SK-N-SH (cell line): Measurements from ENCODE around the gene WHRN. TPM values are rescaled to one million over a fixed set of nuclear protein-coding genes. Genes with fewer than 3 reads are reported as not detected.

ENCODE experiments used
- CTCF ChIA-PET: fragments of 300-600, 350-600 bp; formaldehyde crosslinking; extraction: SDS; loops from one replicate; lab custom pipeline; 2021; lab: Yijun Ruan, JAX
- POLR2A ChIA-PET: fragments of 350-600 bp; sonication (Branson Sonifier 250); formaldehyde crosslinking; extraction: SDS; loops from one replicate; lab custom pipeline; 2020; ENCODE audit warnings: antibody characterized with exemption, inconsistent platforms; lab: Yijun Ruan, JAX
- DNase-seq: peaks from one replicate; pipeline ENCODE4 v3.0.0; 2012
- H2AFZ ChIP-seq: fragments of 200-600 bp; sonication (generic); 2 replicates; pipeline ENCODE4 v1.8.1; 2016; ENCODE audit warnings: antibody characterized with exemption, mild to moderate bottlenecking, low read depth
- H3F3A ChIP-seq: fragments of 200-600 bp; sonication (generic); replicated peaks from 2 replicates; pipeline ENCODE3; 2016; ENCODE audit warnings: antibody characterized with exemption, mild to moderate bottlenecking; ENCODE audit not compliant: insufficient read depth
- H3K27ac ChIP-seq, 2 experiments: fragments of 200-500 bp in 1 of 2; fragments of 200-600 bp in 1 of 2; sonication (Bioruptor generic) in 1 of 2; sonication (generic), shearing (Covaris generic) in 1 of 2; 2 replicates each; pipeline versions ENCODE4 v1.5.1 to v1.6.1; 2014 to 2016; ENCODE audit warnings: low read depth in 2 of 2, inconsistent platforms in 1 of 2, low read length in 1 of 2, mild to moderate bottlenecking in 1 of 2, mixed read lengths in 1 of 2
- H3K27me3 ChIP-seq: fragments of 200-600 bp; sonication (generic), shearing (Covaris generic); 2 replicates; pipeline ENCODE4 v1.6.1; 2016; ENCODE audit warnings: mixed run types; ENCODE audit not compliant: insufficient read depth
- H3K36me3 ChIP-seq, 2 experiments: fragments of 200-500 bp in 1 of 2; fragments of 200-600 bp in 1 of 2; sonication (Bioruptor generic) in 1 of 2; sonication (generic) in 1 of 2; replicated peaks in 1 of 2; 2 replicates each; pipeline versions ENCODE3 to v1.5.1; 2014 to 2016; ENCODE audit warnings: low read length in 1 of 2, mild to moderate bottlenecking in 1 of 2; ENCODE audit not compliant: insufficient read depth in 2 of 2, control insufficient read depth in 1 of 2
- H3K4me1 ChIP-seq, 2 experiments: fragments of 200-500 bp in 1 of 2; fragments of 200-600 bp in 1 of 2; sonication (Bioruptor generic) in 1 of 2; sonication (generic), shearing (Covaris generic) in 1 of 2; 2 replicates each; pipeline versions ENCODE4 v1.5.1 to v1.6.1; 2014 to 2016; ENCODE audit warnings: low read depth in 1 of 2, low read length in 1 of 2, mixed run types in 1 of 2; ENCODE audit not compliant: insufficient read depth in 2 of 2, control insufficient read depth in 1 of 2
- H3K4me2 ChIP-seq: fragments of 200-600 bp; sonication (generic), shearing (Covaris generic); 2 replicates; pipeline ENCODE4 v1.6.1; 2017; ENCODE audit warnings: mixed run types
- H3K4me3 ChIP-seq, 2 experiments: fragments of 200-500 bp in 1 of 2; fragments of 200-600 bp in 1 of 2; sonication (Bioruptor generic) in 1 of 2; sonication (generic), shearing (Covaris generic) in 1 of 2; 2 replicates each; pipeline versions ENCODE4 v1.5.1 to v1.8.1; 2014 to 2016; ENCODE audit warnings: low read depth in 2 of 2, inconsistent platforms in 1 of 2, low read length in 1 of 2, mild to moderate bottlenecking in 1 of 2, mixed read lengths in 1 of 2, moderate library complexity in 1 of 2
- H3K79me2 ChIP-seq: fragments of 200-600 bp; sonication (generic); 2 replicates; pipeline ENCODE4 v1.8.1; 2017; ENCODE audit warnings: mild to moderate bottlenecking; ENCODE audit not compliant: insufficient read depth
- H3K9ac ChIP-seq: fragments of 200-600 bp; sonication (generic); 2 replicates; pipeline ENCODE4 v1.6.1; 2017; ENCODE audit warnings: mixed run types
- H3K9me2 ChIP-seq: fragments of 200-600 bp; sonication (generic); 2 replicates; pipeline ENCODE4 v1.6.1; 2017; ENCODE audit warnings: mixed run types
- H3K9me3 ChIP-seq: fragments of 200-600 bp; sonication (generic); 2 replicates; pipeline ENCODE4 v1.6.1; 2017; ENCODE audit warnings: mixed run types, mild to moderate bottlenecking, moderate library complexity
- H4K20me1 ChIP-seq: fragments of 200-600 bp; sonication (generic); 2 replicates; pipeline ENCODE4 v1.6.1; 2017; ENCODE audit warnings: mild to moderate bottlenecking, mixed run types; ENCODE audit not compliant: insufficient read depth
- ELF1 ChIP-seq: IDR thresholded peaks from 2 replicates; pipeline ENCODE4 v1.4.0; 2012
- EP300 ChIP-seq, 2 experiments: IDR thresholded peaks; 2 replicates each; pipeline versions ENCODE4 v1.4.0 to v1.6.1; 2012; ENCODE audit warnings: borderline replicate concordance in 1 of 2, low read depth in 1 of 2, low read length in 1 of 2
- EZH2phosphoT487 ChIP-seq: fragments of 200-600 bp; sonication (generic); IDR thresholded peaks from 2 replicates; pipeline ENCODE4 v1.6.1; 2017; ENCODE audit warnings: low read depth, mixed run types, mild to moderate bottlenecking, antibody characterized with exemption, moderate library complexity, borderline replicate concordance
- FOSL2 ChIP-seq: IDR thresholded peaks from 2 replicates; pipeline ENCODE4 v1.4.0; 2012; ENCODE audit warnings: low read depth, mild to moderate bottlenecking, moderate library complexity, borderline replicate concordance
- GABPA ChIP-seq: IDR thresholded peaks from 2 replicates; pipeline ENCODE4 v1.4.0; 2012; ENCODE audit warnings: low read depth, mild to moderate bottlenecking
- GATA2 ChIP-seq: sonication (generic); formaldehyde crosslinking; IDR thresholded peaks from 2 replicates; pipeline ENCODE4 v1.5.0; 2020; ENCODE audit warnings: mild to moderate bottlenecking, missing genetic modification reagents
- JUND ChIP-seq: IDR thresholded peaks from 2 replicates; pipeline ENCODE4 v1.4.0; 2012
- MXI1 ChIP-seq: IDR thresholded peaks from 2 replicates; pipeline ENCODE4 v1.6.1; 2012; ENCODE audit warnings: mild to moderate bottlenecking, low read depth, low read length, improper control_type of control experiment
- NFIC ChIP-seq: IDR thresholded peaks from 2 replicates; pipeline ENCODE4 v1.4.0; 2012; ENCODE audit warnings: borderline replicate concordance
- PBX3 ChIP-seq: IDR thresholded peaks from 2 replicates; pipeline ENCODE4; 2012
- POLR2AphosphoS5 ChIP-seq: IDR thresholded peaks from 2 replicates; pipeline ENCODE4 v1.6.1; 2012; ENCODE audit warnings: low read depth, low read length
- RAD21 ChIP-seq: IDR thresholded peaks from 2 replicates; pipeline ENCODE4 v1.6.1; 2012; ENCODE audit warnings: mild to moderate bottlenecking, low read length
- RCOR1 ChIP-seq: fragments of 150-350 bp; IDR thresholded peaks from 2 replicates; pipeline ENCODE4 v1.6.1; 2017; ENCODE audit warnings: antibody characterized with exemption, low read length
- REST ChIP-seq: IDR thresholded peaks from 2 replicates; pipeline ENCODE4 v1.6.1; 2012; ENCODE audit warnings: mild to moderate bottlenecking, low read depth, low read length, moderate library complexity
- RFX5 ChIP-seq: IDR thresholded peaks from 2 replicates; pipeline ENCODE4 v1.6.1; 2012; ENCODE audit warnings: mild to moderate bottlenecking, improper control_type of control experiment, low read length
- RXRA ChIP-seq: IDR thresholded peaks from 2 replicates; pipeline ENCODE4 v1.4.0; 2012; ENCODE audit warnings: low read depth, mild to moderate bottlenecking, borderline replicate concordance
- SIN3A ChIP-seq: IDR thresholded peaks from 2 replicates; pipeline ENCODE4 v1.6.1; 2012; ENCODE audit warnings: low read depth, mild to moderate bottlenecking, low read length, moderate library complexity, borderline replicate concordance
- SMC3 ChIP-seq: IDR thresholded peaks from 2 replicates; pipeline ENCODE4 v1.6.1; 2012; ENCODE audit warnings: low read depth, low read length, improper control_type of control experiment
- TAF1 ChIP-seq: IDR thresholded peaks from 2 replicates; pipeline ENCODE4 v1.6.1; 2012; ENCODE audit warnings: low read depth, mild to moderate bottlenecking, low read length, moderate library complexity, borderline replicate concordance
- TCF12 ChIP-seq: IDR thresholded peaks from 2 replicates; pipeline ENCODE4 v1.4.0; 2012
- TEAD4 ChIP-seq: IDR thresholded peaks from 2 replicates; pipeline ENCODE4 v1.4.0; 2012; ENCODE audit warnings: mild to moderate bottlenecking, borderline replicate concordance; ENCODE audit not compliant: insufficient read depth
- YY1 ChIP-seq: IDR thresholded peaks from 2 replicates; pipeline ENCODE4 v1.4.0; 2012; ENCODE audit warnings: low read depth, mild to moderate bottlenecking
- WGBS: methylation state at CpG from one replicate; pipeline ENCODE4 v1.1.6; 2017; ENCODE audit warnings: low lambda C conversion rate; 5-methylcytosine and 5-hydroxymethylcytosine counted together
- polyA plus RNA-seq, 3 experiments: library from polyadenylated mRNA; depleted of rRNA; stranded (reverse); fragments of >200 nt; gene quantifications; 2 replicates each; pipeline ENCODE4 v1.2.3, GENCODE V29; 2012

Gene WHRN
- polyA plus RNA-seq, 1 of the 3 experiments (the other 2 are of a cell fraction): 4.6 TPM

GRCh38 chr9:114370968-114371320 lies 134.3 kb downstream of the WHRN start:
- POLR2A ChIA-PET: no interaction called here

GRCh38 chr9:114370251-114370967 lies 134.9 kb downstream of the WHRN start:
- peaks cover 5 to 18% of the 10 kb centered on the region in 2 experiments; a peak in 2 of 4 replicates for H3K4me1 ChIP-seq
- H3K9me2 ChIP-seq: no peaks in the 10 kb centered on the region
- no peaks in the 10 kb centered on the region for H3K79me2 ChIP-seq
- no peak overlapping the region for H3K9ac ChIP-seq
- no peaks in the 10 kb centered on the region for H4K20me1 ChIP-seq
- no peak overlapping the region for H3K4me2 ChIP-seq
- H3K4me3 ChIP-seq: no peak overlapping the region
- CTCF ChIA-PET: interaction anchor here (0.8 kb wide), 1 partner anchor 79 kb away, joined by 3 read pairs; no protein-coding TSS in a partner anchor
- H2AFZ ChIP-seq: no peak overlapping the region
- WGBS: 95% methylated on average over 5 of the region's 6 CpGs
- TF ChIP-seq PBX3: no peak
- TF ChIP-seq RFX5: no peak
- TF ChIP-seq YY1: no peak
- TF ChIP-seq TCF12: no peak
- TF ChIP-seq POLR2AphosphoS5: no peak
- TF ChIP-seq FOSL2: no peak
- TF ChIP-seq ELF1: no peak
- TF ChIP-seq REST: no peak
- TF ChIP-seq RXRA: no peak
- TF ChIP-seq GATA2 (CRISPR knock-in tag): no peak
- no peak for TF ChIP-seq EP300 (IDR thresholded peaks at IDR 0.05; ENCODE audit: borderline replicate concordance in 1 of 2, low read depth in 1 of 2, low read length in 1 of 2)
- no peak for TF ChIP-seq NFIC
- TF ChIP-seq JUND: no peak
- peaks cover 3% of the 10 kb centered on the region for H3F3A ChIP-seq
- H3K27ac ChIP-seq: no peak overlapping the region
- no peaks in the 10 kb centered on the region for H3K36me3 ChIP-seq
- POLR2A ChIA-PET: no interaction called here
- H3K9me3 ChIP-seq: no peaks in the 10 kb centered on the region
- DNase-seq: no peak
- no peaks in the 10 kb centered on the region for H3K27me3 ChIP-seq

More at GRCh38 chr9:114370968-114371320, 134.3 kb downstream of the WHRN start:
- DNase-seq: no peak
- TF ChIP-seq RCOR1: no peak
- no peak for TF ChIP-seq MXI1
- no peak for TF ChIP-seq SMC3
- no peak for TF ChIP-seq GABPA
- no peak for TF ChIP-seq TAF1
- TF ChIP-seq GATA2 (CRISPR knock-in tag): no peak
- TF ChIP-seq TEAD4: no peak
- TF ChIP-seq EZH2phosphoT487: no peak
- no peak for TF ChIP-seq SIN3A
- TF ChIP-seq RAD21: no peak
- H3K79me2 ChIP-seq: no peaks in the 10 kb centered on the region
- H3K4me1 ChIP-seq: peaks cover 5 to 18% of the 10 kb centered on the region in 2 experiments; a peak in 2 of 4 replicates
- no peaks in the 10 kb centered on the region for H3K36me3 ChIP-seq
- no peaks in the 10 kb centered on the region for H3K9me2 ChIP-seq
- peaks cover 3% of the 10 kb centered on the region for H3F3A ChIP-seq
- H3K9ac ChIP-seq: no peak overlapping the region
- CTCF ChIA-PET: interaction anchor here (0.5 to 1.4 kb wide), 5 partner anchors 13 to 80 kb away, joined by 3 to 7 read pairs (median 3); no protein-coding TSS in a partner anchor
- 92% methylated on average over 3 of the region's 4 CpGs for WGBS
- no peaks in the 10 kb centered on the region for H3K27me3 ChIP-seq
- H3K27ac ChIP-seq: no peak overlapping the region
- H2AFZ ChIP-seq: no peak overlapping the region
- H3K4me3 ChIP-seq: no peak overlapping the region
- H3K4me2 ChIP-seq: no peak overlapping the region
- H3K9me3 ChIP-seq: no peaks in the 10 kb centered on the region
- no peaks in the 10 kb centered on the region for H4K20me1 ChIP-seq
